ENCODE results near the gene AHI1. TPM values are rescaled to one million over a fixed set of nuclear protein-coding genes. Genes with fewer than 3 reads are reported as not detected.

AHI1 gene
- total RNA-seq, 3 donors from 2014 or later (not counting 1 experiment from before 2014, with no cell fraction given), result 24.0 to 40.3 (median 32.4) TPM

- Histone ChIP-seq H3K27me3 (ENCODE audit: control insufficient read depth, insufficient read depth, low read length) (no peaks in the 10 kb centered on the region), H3K27ac (ENCODE audit: low read length) (no peak overlapping the region), H3K9me3 (ENCODE audit: control insufficient read depth, insufficient read depth, low read length) (no peaks in the 10 kb centered on the region), H3K4me3 (ENCODE audit: low read length) (no peak overlapping the region), H3K36me3 (ENCODE audit: control insufficient read depth, insufficient read depth, low read length) (no peaks in the 10 kb centered on the region), H3K4me1 (ENCODE audit: control insufficient read depth, insufficient read depth, low read length) (peaks cover 4% of the 10 kb centered on the region)
- H3K27ac Mint-ChIP-seq, result no peak overlapping the region
- 95% methylated on average over 2 of the region's 6 CpGs for WGBS (ENCODE audit: insufficient coverage)
- TF ChIP-seq CTCF (IDR thresholded peaks at IDR 0.05), result no peak
- H3K36me3 Mint-ChIP-seq, result no peaks in the 10 kb centered on the region
- no peak overlapping the region for H3K4me3 Mint-ChIP-seq
- no peak for ATAC-seq
- no peak for DNase-seq
- no peaks in the 10 kb centered on the region for H3K27me3 Mint-ChIP-seq (ENCODE audit: low read depth in 2 of 2)
- H3K4me1 Mint-ChIP-seq, result peaks cover 6 to 8% of the 10 kb centered on the region in 2 donors
- no peaks in the 10 kb centered on the region for H3K9me3 Mint-ChIP-seq
- intact Hi-C loops (cut with micrococcal nuclease), result no loop called here
Observed at GRCh38 chr6:135503703-135504475, 6.3 kb upstream of the AHI1 start.

- Histone ChIP-seq H3K27me3 (ENCODE audit: control insufficient read depth, insufficient read depth, low read length) (no peaks in the 10 kb centered on the region), H3K9me3 (ENCODE audit: control insufficient read depth, insufficient read depth, low read length) (no peaks in the 10 kb centered on the region), H3K27ac (ENCODE audit: low read length) (no peak overlapping the region), H3K36me3 (ENCODE audit: control insufficient read depth, insufficient read depth, low read length) (no peaks in the 10 kb centered on the region), H3K4me1 (ENCODE audit: control insufficient read depth, insufficient read depth, low read length) (no peaks in the 10 kb centered on the region), H3K4me3 (ENCODE audit: low read length) (no peak overlapping the region)
- H3K36me3 Mint-ChIP-seq, result no peaks in the 10 kb centered on the region
- no peaks in the 10 kb centered on the region for H3K9me3 Mint-ChIP-seq
- no peaks in the 10 kb centered on the region for H3K27me3 Mint-ChIP-seq (ENCODE audit: low read depth in 2 of 2)
- WGBS (ENCODE audit: insufficient coverage), result 94% methylated on average over 5 of the region's 5 CpGs
- ATAC-seq, result no peak
- H3K4me3 Mint-ChIP-seq, result no peak overlapping the region
- TF ChIP-seq CTCF (IDR thresholded peaks at IDR 0.05), result no peak
- H3K4me1 Mint-ChIP-seq, result peaks cover 6 to 7% of the 10 kb centered on the region in 2 donors
- intact Hi-C loops (cut with micrococcal nuclease), result loop anchor here (2.0 to 10.0 kb wide), 4 partner anchors 37 to 1545 kb away; partner anchors contain the start of gene TBPL1
- no peak for DNase-seq
- H3K27ac Mint-ChIP-seq, result no peak overlapping the region
Observed at GRCh38 chr6:135499441-135500340, 2.2 kb upstream of the AHI1 start.

- WGBS (ENCODE audit: insufficient coverage), result 2% methylated on average over 16 of the region's 16 CpGs
- Histone ChIP-seq H3K27me3 (ENCODE audit: control insufficient read depth, insufficient read depth, low read length) (no peaks in the 10 kb centered on the region), H3K36me3 (ENCODE audit: control insufficient read depth, insufficient read depth, low read length) (no peaks in the 10 kb centered on the region), H3K4me1 (ENCODE audit: control insufficient read depth, insufficient read depth, low read length) (no peaks in the 10 kb centered on the region), H3K27ac (ENCODE audit: low read length) (peak overlapping the region; percentile 89), H3K9me3 (ENCODE audit: control insufficient read depth, insufficient read depth, low read length) (no peaks in the 10 kb centered on the region), H3K4me3 (ENCODE audit: low read length) (peak overlapping the region; percentile 81)
- H3K4me1 Mint-ChIP-seq, result peaks cover 6 to 7% of the 10 kb centered on the region in 2 donors
- no peak overlapping the region for H3K4me3 Mint-ChIP-seq
- no peaks in the 10 kb centered on the region for H3K36me3 Mint-ChIP-seq
- no peaks in the 10 kb centered on the region for H3K27me3 Mint-ChIP-seq (ENCODE audit: low read depth in 2 of 2)
- peak; percentile 65 to 83 for DNase-seq
- peak; percentile 60 to 79 (median 70) for ATAC-seq
- H3K9me3 Mint-ChIP-seq, result no peaks in the 10 kb centered on the region
- intact Hi-C loops (cut with micrococcal nuclease), result loop anchor here (1.0 to 10.0 kb wide), 5 partner anchors 38 to 1544 kb away; partner anchors contain the start of genes BCLAF1 and TBPL1
- no peak for TF ChIP-seq CTCF (IDR thresholded peaks at IDR 0.05)
- no peak overlapping the region for H3K27ac Mint-ChIP-seq
Observed at GRCh38 chr6:135498185-135498841, 773 bp upstream of the AHI1 start.
